HepG2 (cell line): Measurements from ENCODE around the gene CARMIL1. TPM values are rescaled to one million over a fixed set of nuclear protein-coding genes. Genes with fewer than 3 reads are reported as not detected.

Experiments used
- ATF6 ChIP-seq: sonication (generic); formaldehyde crosslinking; conservative IDR thresholded peaks from 2 replicates; pipeline ENCODE4 v1.4.0; 2020; ENCODE audit warnings: missing genetic modification reagents
- DMAP1 ChIP-seq: IDR thresholded peaks from 2 replicates; pipeline ENCODE4 v1.6.1; 2016
- ERF ChIP-seq: IDR thresholded peaks from 2 replicates; pipeline ENCODE4 v1.6.1; 2018; ENCODE audit warnings: missing biosample characterization, missing genetic modification reagents
- HIVEP1 ChIP-seq: sonication (generic); formaldehyde crosslinking; IDR thresholded peaks from 2 replicates; pipeline ENCODE4 v1.4.0; 2020; ENCODE audit warnings: mild to moderate bottlenecking, missing genetic modification reagents
- KAT2B ChIP-seq: fragments of 150-350 bp; IDR thresholded peaks from 2 replicates; pipeline ENCODE4 v1.6.1; 2014; ENCODE audit warnings: low read depth, low read length, borderline replicate concordance
- KLF11 ChIP-seq: IDR thresholded peaks from 2 replicates; pipeline ENCODE4 v1.6.1; 2016; ENCODE audit warnings: missing compliant biosample characterization
- NPAS2 ChIP-seq: sonication (generic); formaldehyde crosslinking; IDR thresholded peaks from 2 replicates; pipeline ENCODE4 v1.8.0; 2022; ENCODE audit warnings: mild to moderate bottlenecking, missing genetic modification reagents, borderline replicate concordance
- NR2F1 ChIP-seq, 2 experiments: fragments of 450-650 bp in 1 of 2; formaldehyde crosslinking in 1 of 2; IDR thresholded peaks; 2 replicates each; pipeline versions ENCODE4 v1.5.0 to v1.6.1; 2016 to 2020; ENCODE audit warnings: mild to moderate bottlenecking in 1 of 2, missing compliant biosample characterization in 1 of 2, missing genetic modification reagents in 1 of 2, moderate library complexity in 1 of 2
- REPIN1 ChIP-seq: sonication (generic); formaldehyde crosslinking; IDR thresholded peaks from 2 replicates; pipeline ENCODE4 v1.8.0; 2022; ENCODE audit warnings: missing genetic modification reagents, low read depth, mild to moderate bottlenecking, borderline replicate concordance
- RFXAP ChIP-seq: sonication (generic); formaldehyde crosslinking; IDR thresholded peaks from 2 replicates; pipeline ENCODE4 v1.4.0; 2020; ENCODE audit warnings: missing genetic modification reagents, borderline replicate concordance
- THAP11 ChIP-seq: IDR thresholded peaks from 2 replicates; pipeline ENCODE4 v1.6.1; 2016; ENCODE audit warnings: missing biosample characterization, missing genetic modification reagents
- U2AF2 ChIP-seq: fragments of 200-400 bp; formaldehyde crosslinking; IDR thresholded peaks from 2 replicates; pipeline ENCODE4 v1.6.1; 2017; ENCODE audit warnings: low read depth, mild to moderate bottlenecking, low read length
- WIZ ChIP-seq: sonication (generic); formaldehyde crosslinking; IDR thresholded peaks from 2 replicates; pipeline ENCODE4 v1.5.1; 2020; ENCODE audit warnings: mild to moderate bottlenecking, missing genetic modification reagents
- ZMYM3 ChIP-seq: sonication (generic); formaldehyde crosslinking; IDR thresholded peaks from 2 replicates; pipeline ENCODE4 v1.5.1; 2020; ENCODE audit warnings: mild to moderate bottlenecking, missing genetic modification reagents
- ZNF12 ChIP-seq: sonication (generic); formaldehyde crosslinking; IDR thresholded peaks from 2 replicates; pipeline ENCODE4 v1.5.0; 2020; ENCODE audit warnings: missing genetic modification reagents
- ZNF276 ChIP-seq: sonication (generic); formaldehyde crosslinking; IDR thresholded peaks from 2 replicates; pipeline ENCODE4 v1.4.0; 2020; ENCODE audit warnings: mild to moderate bottlenecking, low read depth, missing genetic modification reagents
- ZNF382 ChIP-seq: sonication (generic); formaldehyde crosslinking; IDR thresholded peaks from 2 replicates; pipeline ENCODE4 v1.5.0; 2020; ENCODE audit warnings: missing genetic modification reagents, mild to moderate bottlenecking, borderline replicate concordance
- ZNF616 ChIP-seq: sonication (generic); formaldehyde crosslinking; IDR thresholded peaks from 2 replicates; pipeline ENCODE4 v1.5.0; 2020; ENCODE audit warnings: low read depth, mild to moderate bottlenecking, missing genetic modification reagents
- polyA plus RNA-seq, 8 experiments: library from polyadenylated mRNA; depleted of rRNA in 3 of 8; stranded (reverse) in 7 of 8; unstranded in 1 of 8; fragments of >200 nt; fragmentation: Illumina TruSeq in 4 of 8; extraction: Trizol in 4 of 8; gene quantifications; 2 replicates each; pipeline versions ENCODE4 v1.2.1 to v1.2.3, GENCODE V29; 2011 to 2016; ENCODE audit warnings: low read depth in 4 of 8, missing spikeins in 1 of 8, mixed read lengths in 1 of 8; ENCODE audit not compliant: insufficient read depth in 1 of 8
- total RNA-seq, 5 experiments: library from RNA; depleted of rRNA; stranded (reverse); fragments of >200 nt; fragmentation: Illumina TruSeq; extraction: Trizol; gene quantifications; 2 replicates each; pipeline ENCODE4 v1.2.3, GENCODE V29; 2016; ENCODE audit warnings: low read depth in 1 of 5
- TF ChIP-seq, protein P1 (sequence below): sonication (generic); formaldehyde crosslinking; IDR thresholded peaks from 2 replicates; pipeline ENCODE4 v1.5.1; 2020; ENCODE audit warnings: mild to moderate bottlenecking, missing genetic modification reagents, moderate library complexity
- TF ChIP-seq, protein P2 (sequence below): sonication (generic); formaldehyde crosslinking; conservative IDR thresholded peaks from 2 replicates; pipeline ENCODE4 v1.8.0; 2022; ENCODE audit warnings: low read depth, missing genetic modification reagents

CARMIL1 gene
- total and polyA plus RNA-seq, 2 of the 13 experiments (the other 11 are each of a cell fraction or from before 2014, with no cell fraction given), result 1.8 to 2.6 TPM

GRCh38 chr6:25278914-25279747, at the start of gene CARMIL1 (continued):
- TF ChIP-seq ZNF12 (0 out of 2 replicates have a peak, but pooled peaks have one; percentile 59), THAP11 (CRISPR knock-in tag) (peak; percentile 48; the same call in 1 of the 2 replicates), NPAS2 (CRISPR knock-in tag) (no peak), ZNF276 (CRISPR knock-in tag) (no peak), ATF6 (CRISPR knock-in tag) (no peak), NR2F1 (CRISPR knock-in tag; IDR thresholded peaks at IDR 0.05) (no peak), HIVEP1 (no peak), ZMYM3 (CRISPR knock-in tag) (no peak), WIZ (CRISPR knock-in tag) (no peak), ZNF382 (CRISPR knock-in tag) (no peak), REPIN1 (CRISPR knock-in tag) (no peak), KLF11 (no peak), ZNF616 (CRISPR knock-in tag) (no peak), DMAP1 (CRISPR knock-in tag) (peak; percentile 50; the same call in 1 of the 2 replicates), RFXAP (CRISPR knock-in tag) (peak; percentile 80; the same call in 1 of the 2 replicates), U2AF2 (no peak), KAT2B (no peak), ERF (CRISPR knock-in tag) (peak; percentile 56; the same call in 1 of the 2 replicates)
- TF ChIP-seq, protein P1, sequence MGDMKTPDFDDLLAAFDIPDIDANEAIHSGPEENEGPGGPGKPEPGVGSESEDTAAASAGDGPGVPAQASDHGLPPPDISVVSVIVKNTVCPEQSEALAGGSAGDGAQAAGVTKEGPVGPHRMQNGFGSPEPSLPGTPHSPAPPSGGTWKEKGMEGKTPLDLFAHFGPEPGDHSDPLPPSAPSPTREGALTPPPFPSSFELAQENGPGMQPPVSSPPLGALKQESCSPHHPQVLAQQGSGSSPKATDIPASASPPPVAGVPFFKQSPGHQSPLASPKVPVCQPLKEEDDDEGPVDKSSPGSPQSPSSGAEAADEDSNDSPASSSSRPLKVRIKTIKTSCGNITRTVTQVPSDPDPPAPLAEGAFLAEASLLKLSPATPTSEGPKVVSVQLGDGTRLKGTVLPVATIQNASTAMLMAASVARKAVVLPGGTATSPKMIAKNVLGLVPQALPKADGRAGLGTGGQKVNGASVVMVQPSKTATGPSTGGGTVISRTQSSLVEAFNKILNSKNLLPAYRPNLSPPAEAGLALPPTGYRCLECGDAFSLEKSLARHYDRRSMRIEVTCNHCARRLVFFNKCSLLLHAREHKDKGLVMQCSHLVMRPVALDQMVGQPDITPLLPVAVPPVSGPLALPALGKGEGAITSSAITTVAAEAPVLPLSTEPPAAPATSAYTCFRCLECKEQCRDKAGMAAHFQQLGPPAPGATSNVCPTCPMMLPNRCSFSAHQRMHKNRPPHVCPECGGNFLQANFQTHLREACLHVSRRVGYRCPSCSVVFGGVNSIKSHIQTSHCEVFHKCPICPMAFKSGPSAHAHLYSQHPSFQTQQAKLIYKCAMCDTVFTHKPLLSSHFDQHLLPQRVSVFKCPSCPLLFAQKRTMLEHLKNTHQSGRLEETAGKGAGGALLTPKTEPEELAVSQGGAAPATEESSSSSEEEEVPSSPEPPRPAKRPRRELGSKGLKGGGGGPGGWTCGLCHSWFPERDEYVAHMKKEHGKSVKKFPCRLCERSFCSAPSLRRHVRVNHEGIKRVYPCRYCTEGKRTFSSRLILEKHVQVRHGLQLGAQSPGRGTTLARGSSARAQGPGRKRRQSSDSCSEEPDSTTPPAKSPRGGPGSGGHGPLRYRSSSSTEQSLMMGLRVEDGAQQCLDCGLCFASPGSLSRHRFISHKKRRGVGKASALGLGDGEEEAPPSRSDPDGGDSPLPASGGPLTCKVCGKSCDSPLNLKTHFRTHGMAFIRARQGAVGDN (CRISPR knock-in tag), result peak; percentile 72; the same call in 1 of the 2 replicates
- TF ChIP-seq, protein P2, sequence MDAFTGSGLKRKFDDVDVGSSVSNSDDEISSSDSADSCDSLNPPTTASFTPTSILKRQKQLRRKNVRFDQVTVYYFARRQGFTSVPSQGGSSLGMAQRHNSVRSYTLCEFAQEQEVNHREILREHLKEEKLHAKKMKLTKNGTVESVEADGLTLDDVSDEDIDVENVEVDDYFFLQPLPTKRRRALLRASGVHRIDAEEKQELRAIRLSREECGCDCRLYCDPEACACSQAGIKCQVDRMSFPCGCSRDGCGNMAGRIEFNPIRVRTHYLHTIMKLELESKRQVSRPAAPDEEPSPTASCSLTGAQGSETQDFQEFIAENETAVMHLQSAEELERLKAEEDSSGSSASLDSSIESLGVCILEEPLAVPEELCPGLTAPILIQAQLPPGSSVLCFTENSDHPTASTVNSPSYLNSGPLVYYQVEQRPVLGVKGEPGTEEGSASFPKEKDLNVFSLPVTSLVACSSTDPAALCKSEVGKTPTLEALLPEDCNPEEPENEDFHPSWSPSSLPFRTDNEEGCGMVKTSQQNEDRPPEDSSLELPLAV (CRISPR knock-in tag), result no peak
